GM18517 (cell line): ENCODE results near the gene PACRG.

Source experiments
- ATAC-seq: cut with Tn5 transposase; IDR thresholded peaks from one replicate; pipeline ENCODE4 v1.9.1; 2021; ENCODE audit warnings: mild to moderate bottlenecking, moderate library complexity; ENCODE audit not compliant: unreplicated experiment

Gene PACRG

GRCh38 chr6:163127587-163127986 lies 399.8 kb downstream of the PACRG start:
- no peak for ATAC-seq

- no peak for ATAC-seq
Measured at GRCh38 chr6:163128324-163128723, 400.6 kb downstream of the PACRG start.

DNA sequence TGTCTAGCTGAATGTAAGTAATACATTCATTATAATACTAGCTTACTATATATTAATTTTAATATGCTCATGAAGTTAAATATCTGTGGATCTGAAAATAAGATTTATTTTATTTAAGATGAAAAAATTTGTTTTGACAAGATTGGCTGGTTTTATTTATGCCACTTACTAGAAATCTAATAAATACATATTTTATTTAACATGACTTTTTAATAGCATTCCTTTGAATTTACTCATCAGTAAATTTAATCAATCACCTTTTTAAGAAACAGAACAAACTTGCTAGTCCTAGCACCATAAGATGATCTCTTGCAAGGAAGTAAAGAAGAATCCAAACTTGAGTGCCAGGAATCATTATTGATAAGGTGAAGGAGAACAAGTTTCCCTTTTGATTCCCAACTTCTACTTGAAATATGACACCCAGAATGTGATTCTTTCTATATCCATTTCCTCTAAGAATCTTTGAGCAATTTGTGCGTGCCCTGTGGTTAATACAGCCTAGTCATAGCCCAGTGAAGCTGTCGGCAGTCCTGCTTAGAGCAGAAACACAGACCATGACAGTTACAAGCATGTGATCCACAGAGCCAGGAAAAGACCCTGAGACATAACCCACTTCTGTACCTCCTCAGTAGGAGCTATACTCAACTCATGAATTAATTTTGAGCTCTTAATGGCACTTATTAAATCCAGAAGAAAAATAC lies 404.4 kb downstream of the PACRG start:
- ATAC-seq, result no peak

- no peak for ATAC-seq
Measured at GRCh38 chr6:163133017-163133416, 405.2 kb downstream of the PACRG start.

DNA sequence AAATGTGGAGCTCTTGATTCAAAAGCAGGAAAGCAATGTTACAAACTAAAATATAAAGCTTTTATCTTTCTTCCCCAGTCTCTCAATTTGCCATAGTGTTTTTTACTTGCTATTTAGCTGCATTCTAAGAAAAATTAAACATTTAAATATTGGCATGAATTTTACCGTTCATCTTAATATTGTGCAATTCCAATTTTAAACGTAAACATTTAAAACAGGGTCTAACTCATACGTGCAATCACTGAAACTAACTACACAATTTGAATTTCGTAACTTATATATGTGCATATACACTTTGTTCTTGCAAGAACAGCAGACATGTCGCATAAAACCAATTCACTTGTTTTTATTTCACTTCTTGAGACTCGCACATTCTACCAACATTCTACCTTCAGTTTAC lies 405.9 kb downstream of the PACRG start:
- ATAC-seq, result no peak

DNA sequence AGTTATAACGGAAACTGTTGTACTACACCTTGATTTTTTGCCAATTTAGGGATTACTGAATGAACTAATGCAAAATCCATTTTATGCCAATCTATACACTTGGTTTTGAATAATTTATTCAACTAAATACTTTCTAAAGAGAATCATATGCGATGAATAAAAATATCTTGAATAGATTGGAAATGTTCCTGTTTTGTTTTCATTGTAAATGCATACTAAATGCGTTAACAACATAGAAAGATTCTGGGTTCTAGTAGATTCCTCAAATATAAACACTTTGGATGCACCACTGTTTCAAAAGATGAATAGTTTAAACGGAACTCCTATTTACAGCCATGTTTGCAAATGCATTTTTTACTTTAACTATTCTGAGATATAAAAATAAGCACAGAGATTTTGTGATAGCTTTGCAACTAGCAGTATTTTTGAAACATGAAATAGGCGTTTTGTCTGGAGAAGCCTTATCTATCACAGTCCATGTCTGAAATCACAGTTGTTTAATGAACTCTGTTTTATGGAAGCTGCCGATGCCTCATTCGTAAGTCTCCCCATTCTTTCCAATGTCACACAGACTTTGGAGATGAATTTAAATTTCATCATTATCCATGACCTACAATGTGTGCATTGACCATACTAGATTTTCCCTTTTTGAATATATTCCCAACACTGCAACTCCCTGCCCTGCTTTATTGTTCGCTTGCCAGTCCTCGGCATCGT lies 409.1 kb downstream of the PACRG start:
- no peak for ATAC-seq

- ATAC-seq, result no peak
Measured at GRCh38 chr6:163137398-163137881, 409.7 kb downstream of the PACRG start.

DNA sequence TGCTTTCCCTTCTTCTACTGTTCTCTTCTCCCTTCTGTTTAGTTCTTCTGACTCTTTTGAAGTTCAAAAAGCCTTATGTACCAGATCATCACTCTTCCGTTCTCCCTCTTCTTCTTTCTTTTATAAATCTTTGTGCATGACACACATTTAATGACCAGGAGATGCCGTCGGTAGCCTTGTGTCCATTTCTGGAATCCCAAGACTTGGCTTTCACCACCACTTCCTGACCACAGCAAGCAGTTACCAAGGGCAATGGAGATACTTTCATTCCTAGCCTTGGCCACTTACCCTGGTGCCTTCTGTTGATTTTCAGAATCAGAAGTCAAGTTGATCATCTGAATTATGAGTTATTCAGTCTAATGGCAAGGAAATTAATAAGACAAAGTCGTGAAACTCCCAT lies 418.3 kb downstream of the PACRG start:
- no peak for ATAC-seq

- ATAC-seq, result no peak
Measured at GRCh38 chr6:163147994-163148393, 420.2 kb downstream of the PACRG start.

GRCh38 chr6:163148451-163149278 lies 420.9 kb downstream of the PACRG start:
- ATAC-seq, result no peak

- ATAC-seq, result no peak
Measured at GRCh38 chr6:163149279-163149848, 421.6 kb downstream of the PACRG start.

DNA sequence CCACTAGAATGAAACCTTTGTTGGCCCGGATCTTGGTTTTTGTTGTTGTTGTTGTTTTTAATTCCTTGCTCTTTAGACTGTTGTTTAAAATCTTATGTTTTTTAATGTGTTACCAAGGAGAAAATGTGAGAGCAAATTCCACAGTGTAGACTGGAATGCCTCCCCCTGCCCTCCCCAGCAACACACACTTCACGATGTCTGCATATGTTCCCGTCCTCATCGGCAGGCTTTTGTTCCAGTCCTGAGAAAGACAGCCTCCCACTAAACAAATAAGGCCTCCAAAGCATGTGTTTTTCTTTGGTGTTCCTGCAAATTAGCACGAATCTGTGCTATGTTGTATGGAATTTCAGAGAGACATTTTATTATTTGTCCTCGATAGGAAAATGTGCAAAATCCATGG lies 423.4 kb downstream of the PACRG start:
- ATAC-seq, result no peak

- ATAC-seq, result no peak
Measured at GRCh38 chr6:163152701-163153100, 424.9 kb downstream of the PACRG start.

DNA sequence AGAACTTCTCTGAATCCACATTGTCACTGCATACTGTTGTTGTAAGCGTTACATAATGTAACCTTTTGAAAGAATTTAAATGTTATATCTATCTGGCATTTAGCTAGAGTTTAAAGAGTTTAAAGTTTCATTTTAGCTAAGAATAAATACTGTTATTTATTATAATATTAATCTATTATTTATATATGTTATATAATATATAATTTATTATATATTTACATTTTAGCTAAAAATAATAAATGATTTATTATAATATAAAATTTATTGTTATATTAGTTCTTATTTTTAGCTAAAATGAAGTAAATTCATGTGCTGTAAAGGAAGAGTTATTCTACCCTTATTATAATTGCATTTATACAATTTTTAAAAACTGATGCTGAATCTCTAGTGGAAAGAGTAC lies 431.3 kb downstream of the PACRG start:
- ATAC-seq, result no peak

DNA sequence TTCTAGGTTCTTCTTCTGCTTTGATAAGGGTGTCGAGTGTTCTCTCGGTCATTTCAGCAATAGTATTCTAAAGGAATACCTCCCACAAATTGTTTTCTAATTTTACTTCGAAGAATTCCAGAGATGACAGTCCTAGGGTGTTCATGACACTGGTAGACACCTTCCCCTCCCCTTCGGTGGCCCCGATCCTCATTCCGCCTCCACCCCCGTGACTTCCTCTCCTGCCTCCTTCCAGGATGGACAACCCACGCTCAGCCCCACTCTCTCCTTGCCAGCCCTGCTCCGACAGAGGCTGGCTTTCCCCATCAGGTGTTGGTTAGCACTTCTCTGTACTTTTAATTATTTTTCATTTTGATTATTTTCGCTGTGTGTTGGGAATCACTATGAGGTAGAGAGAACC lies 431.9 kb downstream of the PACRG start:
- ATAC-seq, result no peak

DNA sequence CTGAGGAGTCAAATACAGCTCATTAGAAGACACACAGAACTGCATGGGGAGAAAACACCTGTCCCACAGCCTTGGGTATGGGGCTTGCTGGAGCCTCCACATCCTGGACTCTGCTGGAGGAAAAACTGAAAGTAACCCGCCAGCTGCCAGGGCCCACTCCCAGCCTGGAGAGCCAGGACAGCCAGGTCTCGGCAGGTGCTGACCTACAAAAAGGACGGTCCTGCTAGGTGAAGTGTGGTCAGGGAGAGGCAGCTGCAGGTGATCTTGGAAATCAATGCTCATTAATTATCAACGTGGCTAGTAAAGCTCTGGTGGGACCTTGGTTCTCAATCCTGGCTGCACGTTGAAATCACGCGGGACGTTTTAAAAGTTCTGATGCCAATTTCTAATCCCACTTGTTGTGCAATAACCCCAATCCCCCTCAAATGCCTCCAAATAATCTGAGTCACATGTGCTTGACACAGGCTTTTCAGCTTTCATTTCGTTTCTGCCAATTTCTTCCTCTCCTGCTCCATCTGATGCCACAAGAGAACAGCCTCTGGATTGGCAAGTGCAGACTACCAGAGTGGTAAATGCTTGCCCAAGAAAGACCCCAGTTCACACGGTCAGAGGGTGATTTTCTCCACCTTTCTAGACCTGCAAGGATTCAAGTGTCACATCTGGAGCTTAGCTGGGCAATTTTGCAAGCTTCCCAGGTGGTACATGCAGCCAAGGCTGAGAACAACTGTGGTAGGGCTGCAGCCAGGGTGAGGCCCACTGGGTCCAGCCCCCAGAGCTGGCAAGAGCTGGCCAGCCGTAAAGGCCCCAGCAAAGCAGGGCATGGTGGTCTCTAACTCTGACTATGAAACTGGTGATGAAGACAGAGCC lies 434.5 kb downstream of the PACRG start:
- no peak for ATAC-seq

DNA sequence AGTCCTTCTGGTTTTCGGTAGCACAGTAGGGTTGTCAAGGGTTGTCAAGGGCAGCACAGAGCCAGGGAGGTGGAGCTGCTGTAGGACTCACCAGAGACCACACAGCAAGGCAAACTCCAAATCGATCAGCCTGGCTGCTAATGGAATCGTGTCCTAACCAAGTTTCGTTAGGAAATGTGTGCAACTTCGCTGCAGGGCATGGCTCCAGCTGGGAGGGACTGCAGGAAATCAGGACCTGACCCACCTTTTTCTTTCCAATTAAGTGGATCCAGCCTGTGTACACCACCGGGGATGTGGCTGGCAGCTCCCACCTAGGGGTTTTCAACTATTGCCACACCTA lies 435.1 kb downstream of the PACRG start:
- ATAC-seq, result no peak

DNA sequence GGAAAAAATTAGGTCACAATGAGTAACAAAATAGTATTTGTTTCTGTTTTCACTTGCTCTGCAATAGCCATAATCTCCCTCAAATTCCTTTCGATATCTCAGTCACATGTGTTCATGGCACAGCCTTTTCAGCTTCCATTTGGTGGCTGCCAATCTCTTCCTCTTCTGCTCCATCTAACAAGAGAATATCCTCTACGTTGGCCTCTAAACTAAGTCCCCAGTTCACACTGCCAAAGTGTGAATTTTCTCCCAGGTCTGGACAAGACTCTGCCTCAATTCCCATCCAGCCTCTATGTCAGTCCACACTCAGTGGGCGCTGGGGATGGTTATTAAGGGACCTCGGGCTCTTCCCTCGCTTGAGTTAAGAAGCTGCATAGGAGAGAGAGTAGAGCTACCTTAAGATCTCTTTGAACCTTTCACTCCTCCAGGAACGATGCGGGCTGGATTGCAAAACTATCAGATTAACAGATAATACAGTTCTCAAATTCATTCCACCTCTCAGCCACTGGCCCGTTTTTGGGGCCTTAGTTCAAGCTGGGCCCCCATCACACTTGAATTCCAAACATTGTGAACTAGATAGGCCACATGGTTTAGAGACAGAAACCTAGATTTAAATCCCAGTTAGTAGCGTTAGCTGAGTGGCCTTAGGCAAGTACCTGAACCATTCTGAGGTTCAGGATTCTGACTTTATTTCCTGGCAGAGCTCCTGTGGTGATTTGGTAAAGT lies 436.6 kb downstream of the PACRG start:
- ATAC-seq, result no peak

DNA sequence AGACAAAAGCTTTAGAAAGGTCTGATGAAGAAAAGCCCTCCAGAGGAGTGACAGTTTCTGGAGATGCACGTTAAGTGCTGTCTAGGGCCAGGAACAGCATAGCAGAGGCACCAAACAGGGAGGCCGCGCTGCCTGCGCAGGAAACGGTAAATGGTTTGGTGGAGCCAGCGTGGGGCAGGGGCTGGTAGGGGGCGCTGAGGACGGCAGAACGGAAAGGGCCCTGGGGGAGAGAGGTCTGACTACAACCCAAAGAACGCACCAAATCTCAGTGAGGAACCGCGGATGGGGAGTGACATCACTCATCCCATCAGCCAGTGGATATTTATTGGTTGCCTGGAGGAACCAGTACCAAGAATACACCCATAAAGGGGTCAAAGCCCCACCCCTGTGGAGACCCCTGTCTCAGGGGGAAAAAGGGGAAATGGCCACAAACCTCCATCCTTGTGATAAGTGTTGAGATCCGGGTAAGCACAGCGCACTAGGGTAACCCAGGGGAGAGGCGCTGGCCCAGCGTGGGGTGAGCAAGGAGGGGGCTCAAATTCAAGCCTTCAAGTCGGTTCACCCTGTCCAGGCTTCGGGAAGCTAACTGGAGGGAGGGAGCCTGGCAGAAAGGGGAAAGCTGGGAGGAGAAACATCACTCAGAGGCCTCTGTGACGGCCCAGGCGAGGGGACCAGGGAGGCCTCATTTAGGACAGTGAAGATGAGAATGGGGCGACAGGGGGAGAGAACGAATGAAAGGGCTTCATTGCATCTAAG lies 437.6 kb downstream of the PACRG start:
- no peak for ATAC-seq
